H9 (cell line): ENCODE measurements around the gene SBK3. TPM values are rescaled to one million over a fixed set of nuclear protein-coding genes. Genes with fewer than 3 reads are reported as not detected.

Source experiments
- DNase-seq: peaks from one replicate; pipeline ENCODE4 v3.0.0-alpha.2; 2017
- H2AFZ ChIP-seq: one replicate; pipeline ENCODE4 v1.6.1; 2013; ENCODE audit warnings: mild to moderate bottlenecking, low read length, control low read depth, moderate library complexity
- H2AK5ac ChIP-seq: 2 replicates; pipeline ENCODE4 v1.6.1; 2013; ENCODE audit warnings: low read length, control low read depth, mixed read lengths; ENCODE audit not compliant: insufficient read length
- H2BK120ac ChIP-seq: one replicate; pipeline ENCODE4 v1.6.1; 2013; ENCODE audit warnings: low read depth, mild to moderate bottlenecking, low read length, control low read depth, inconsistent platforms; ENCODE audit not compliant: poor library complexity, severe bottlenecking
- H2BK12ac ChIP-seq: 2 replicates; pipeline ENCODE4 v1.6.1; 2013; ENCODE audit warnings: low read length, control low read depth, mixed read lengths, low read depth; ENCODE audit not compliant: insufficient read length
- H2BK15ac ChIP-seq: 2 replicates; pipeline ENCODE4 v1.6.1; 2013; ENCODE audit warnings: low read depth, low read length, control low read depth
- H2BK20ac ChIP-seq: one replicate; pipeline ENCODE4 v1.6.1; 2013; ENCODE audit warnings: low read depth, mild to moderate bottlenecking, low read length, control low read depth, inconsistent platforms; ENCODE audit not compliant: poor library complexity, severe bottlenecking
- H2BK5ac ChIP-seq: 2 replicates; pipeline ENCODE4 v1.6.1; 2013; ENCODE audit warnings: low read length, control low read depth, mixed read lengths; ENCODE audit not compliant: insufficient read length
- H3K14ac ChIP-seq: 2 replicates; pipeline ENCODE4 v1.6.1; 2013; ENCODE audit warnings: low read length, control low read depth; ENCODE audit not compliant: insufficient read depth
- H3K18ac ChIP-seq: 2 replicates; pipeline ENCODE4 v1.6.1; 2013; ENCODE audit warnings: low read depth, mild to moderate bottlenecking, mixed read lengths, low read length, control low read depth; ENCODE audit not compliant: insufficient read length
- H3K23ac ChIP-seq: 2 replicates; pipeline ENCODE4 v1.6.1; 2013; ENCODE audit warnings: low read length, control low read depth, mixed read lengths, low read depth; ENCODE audit not compliant: insufficient read length
- H3K23me2 ChIP-seq: 2 replicates; pipeline ENCODE4 v1.6.1; 2013; ENCODE audit warnings: low read depth, mild to moderate bottlenecking, mixed read lengths, low read length, control low read depth; ENCODE audit not compliant: insufficient read length, poor library complexity, severe bottlenecking
- H3K27ac ChIP-seq: 2 replicates; pipeline ENCODE4 v1.5.1; 2013; ENCODE audit warnings: low read length, control low read depth, mixed read lengths, low read depth; ENCODE audit not compliant: insufficient read length
- H3K27me3 ChIP-seq: 2 replicates; pipeline ENCODE4 v1.6.1; 2013; ENCODE audit warnings: low read length, control low read depth, inconsistent platforms; ENCODE audit not compliant: insufficient read depth
- H3K4ac ChIP-seq: 2 replicates; pipeline ENCODE4 v1.6.1; 2013; ENCODE audit warnings: low read depth, mild to moderate bottlenecking, control low read depth, inconsistent platforms, low read length, moderate library complexity
- H3K4me1 ChIP-seq: 2 replicates; pipeline ENCODE4 v1.6.1; 2013; ENCODE audit warnings: low read length, control low read depth, inconsistent platforms; ENCODE audit not compliant: insufficient read depth
- H3K4me2 ChIP-seq: 2 replicates; pipeline ENCODE4 v1.6.1; 2013; ENCODE audit warnings: low read length, control low read depth, mixed read lengths; ENCODE audit not compliant: insufficient read length, insufficient read depth
- H3K56ac ChIP-seq: 2 replicates; pipeline ENCODE4 v1.6.1; 2013; ENCODE audit warnings: low read depth, mild to moderate bottlenecking, mixed read lengths, low read length, control low read depth; ENCODE audit not compliant: insufficient read length
- H3K79me1 ChIP-seq: 2 replicates; pipeline ENCODE4 v1.6.1; 2013; ENCODE audit warnings: low read depth, mild to moderate bottlenecking, moderate library complexity, low read length, control low read depth, inconsistent platforms; ENCODE audit not compliant: insufficient read depth, poor library complexity, severe bottlenecking
- H3K79me2 ChIP-seq: 2 replicates; pipeline ENCODE4 v1.6.1; 2013; ENCODE audit warnings: low read length, control low read depth, inconsistent platforms; ENCODE audit not compliant: insufficient read depth
- H3K9ac ChIP-seq: 2 replicates; pipeline ENCODE4 v1.6.1; 2013; ENCODE audit warnings: low read length, control low read depth, mixed read lengths; ENCODE audit not compliant: insufficient read length; ENCODE audit errors: extremely low read depth
- H3K9me3 ChIP-seq: one replicate; pipeline ENCODE4 v1.6.1; 2013; ENCODE audit warnings: low read depth, low read length, inconsistent platforms; ENCODE audit not compliant: control insufficient read depth
- H3T11ph ChIP-seq: one replicate; pipeline ENCODE4 v1.6.1; 2013; ENCODE audit warnings: mild to moderate bottlenecking, low read length, control low read depth, inconsistent platforms
- H4K20me1 ChIP-seq: one replicate; pipeline ENCODE4 v1.6.1; 2013; ENCODE audit not compliant: control insufficient read depth, insufficient read length, insufficient read depth
- H4K5ac ChIP-seq: 2 replicates; pipeline ENCODE4 v1.6.1; 2013; ENCODE audit warnings: low read depth, mild to moderate bottlenecking, mixed read lengths, low read length, control low read depth; ENCODE audit not compliant: insufficient read length
- H4K8ac ChIP-seq: replicated peaks from 2 replicates; pipeline ENCODE4 v1.6.1; 2013; ENCODE audit warnings: low read length, control low read depth, mixed read lengths, low read depth; ENCODE audit not compliant: insufficient read length
- H4K91ac ChIP-seq: 2 replicates; pipeline ENCODE4 v1.6.1; 2013; ENCODE audit warnings: low read depth, mild to moderate bottlenecking, moderate library complexity, mixed read lengths, low read length, control low read depth; ENCODE audit not compliant: insufficient read length
- H3K27ac Mint-ChIP-seq, 3 experiments: 2 replicates in 2 of 3; 3 replicates in 1 of 3; pipeline ENCODE4 v1.8.0; 2020 to 2021; ENCODE audit warnings: mixed read lengths in 3 of 3, mild to moderate bottlenecking in 1 of 3, moderate library complexity in 1 of 3
- H3K27me3 Mint-ChIP-seq: 2 replicates; pipeline ENCODE4 v1.8.0; 2021; ENCODE audit warnings: low read depth, mild to moderate bottlenecking, moderate library complexity, mixed read lengths
- H3K36me3 Mint-ChIP-seq, 3 experiments: 2 replicates in 2 of 3; 3 replicates in 1 of 3; pipeline ENCODE4 v1.8.0; 2020 to 2021; ENCODE audit warnings: low read depth in 3 of 3, mixed read lengths in 3 of 3; ENCODE audit not compliant: insufficient read depth in 1 of 3
- H3K4me1 Mint-ChIP-seq, 2 experiments: 2 replicates each; pipeline ENCODE4 v1.8.0; 2020; ENCODE audit warnings: mixed read lengths in 2 of 2
- H3K4me3 Mint-ChIP-seq, 2 experiments: 2 replicates in 1 of 2; 3 replicates in 1 of 2; pipeline ENCODE4 v1.8.0; 2020 to 2021; ENCODE audit warnings: mild to moderate bottlenecking in 2 of 2, mixed read lengths in 2 of 2, moderate library complexity in 1 of 2
- H3K9me3 Mint-ChIP-seq, 2 experiments: 2 replicates in 1 of 2; 3 replicates in 1 of 2; pipeline ENCODE4 v1.8.0; 2020; ENCODE audit warnings: mild to moderate bottlenecking in 2 of 2, mixed read lengths in 2 of 2, moderate library complexity in 1 of 2
- CTCF ChIP-seq: fragments of 200-600 bp; sonication (generic); conservative IDR thresholded peaks from 3 replicates; pipeline ENCODE4 v1.8.0; 2021; ENCODE audit warnings: antibody characterized with exemption, mild to moderate bottlenecking
- WGBS: extraction: QIAGEN DNeasy Blood & Tissue Kit; methylation state at CpG from one replicate; pipeline ENCODE4 v1.1.7; 2013; ENCODE audit warnings: missing lambda C conversion rate, low lambda C conversion rate, mixed read lengths; ENCODE audit not compliant: insufficient read length; ENCODE audit errors: extremely low coverage; 5-methylcytosine and 5-hydroxymethylcytosine counted together
- total RNA-seq: library from RNA; stranded (reverse); gene quantifications from 2 replicates; pipeline ENCODE4 v1.2.1, GENCODE V29; 2021

Gene SBK3
- total RNA-seq, 1 experiment from 2014 or later = 0.70 TPM

GRCh38 chr19:55492362-55492944, 52.9 kb downstream of the SBK3 start:
- Histone ChIP-seq H4K20me1 (no peaks in the 10 kb centered on the region), H3K9me3 (no peaks in the 10 kb centered on the region), H4K5ac (no peak overlapping the region), H3K23me2 (peaks cover 7% of the 10 kb centered on the region), H3K27ac (no peak overlapping the region), H3K4me1 (peaks cover 2% of the 10 kb centered on the region; the same call in 1 of the 2 replicates), H3K23ac (no peak overlapping the region), H3K9ac (no peak overlapping the region), H3K56ac (no peak overlapping the region), H2BK15ac (no peak overlapping the region), H4K8ac (no peak overlapping the region), H3K79me2 (no peaks in the 10 kb centered on the region), H2AK5ac (no peak overlapping the region), H2BK12ac (no peak overlapping the region), H3K27me3 (no peaks in the 10 kb centered on the region), H3K14ac (no peak overlapping the region), H3K4ac (no peak overlapping the region), H3T11ph (no peak overlapping the region), H2BK5ac (no peak overlapping the region), H3K4me2 (no peak overlapping the region), H3K79me1 (no peaks in the 10 kb centered on the region), H4K91ac (no peak overlapping the region), H2BK20ac (no peak overlapping the region), H2AFZ (no peak overlapping the region), H2BK120ac (no peak overlapping the region), H3K18ac (no peak overlapping the region)
- no peak overlapping the region for H3K4me3 Mint-ChIP-seq
- peaks cover 9% of the 10 kb centered on the region for H3K27me3 Mint-ChIP-seq
- no peaks in the 10 kb centered on the region for H3K9me3 Mint-ChIP-seq
- peaks cover 26 to 40% of the 10 kb centered on the region in 2 experiments for H3K4me1 Mint-ChIP-seq
- H3K36me3 Mint-ChIP-seq = no peaks in the 10 kb centered on the region; a peak in 1 of 7 replicates
- TF ChIP-seq CTCF = no peak
- H3K27ac Mint-ChIP-seq = no peak overlapping the region
- WGBS = no CpG with 5 or more reads among the region's 12 CpGs
- no peak for DNase-seq
